K562 (cell line): Measurements from ENCODE around the gene RBM20. TPM values are rescaled to one million over a fixed set of nuclear protein-coding genes. Genes with fewer than 3 reads are reported as not detected.

Source experiments
- BRF1 ChIP-seq: IDR thresholded peaks from 3 replicates; pipeline ENCODE4 v1.6.1; 2011; ENCODE audit warnings: borderline replicate concordance, mild to moderate bottlenecking; ENCODE audit not compliant: insufficient read length; ENCODE audit errors: extremely low read depth
- GABPA ChIP-seq: fragments of 200-800 bp; sonication (Bioruptor generic); conservative IDR thresholded peaks from 2 replicates; pipeline ENCODE4 v1.6.1; 2016; ENCODE audit warnings: low read depth, missing genetic modification characterization, missing compliant biosample characterization
- GATAD2A ChIP-seq: fragments of 450-650 bp; IDR thresholded peaks from 2 replicates; pipeline ENCODE4 v1.6.1; 2017
- ILK ChIP-seq: fragments of 450-650 bp; IDR thresholded peaks from 2 replicates; pipeline ENCODE4 v1.6.1; 2016; ENCODE audit warnings: missing genetic modification characterization, low read depth, mild to moderate bottlenecking, missing compliant biosample characterization, moderate library complexity, borderline replicate concordance
- IRF1 ChIP-seq: sonication (generic); formaldehyde crosslinking; IDR thresholded peaks from 2 replicates; pipeline ENCODE4 v1.8.0; 2022; ENCODE audit warnings: missing genetic modification reagents, mild to moderate bottlenecking, borderline replicate concordance
- IRF2 ChIP-seq: sonication (generic); formaldehyde crosslinking; IDR thresholded peaks from 2 replicates; pipeline ENCODE4 v1.8.1; 2022; ENCODE audit warnings: mild to moderate bottlenecking, missing genetic modification reagents
- KDM5B ChIP-seq: fragments of 200-600 bp; sonication (generic); IDR thresholded peaks from 2 replicates; pipeline ENCODE4 v1.6.1; 2012; ENCODE audit warnings: low read depth, mild to moderate bottlenecking, moderate library complexity, low read length, control low read depth, inconsistent platforms; ENCODE audit not compliant: insufficient replicate concordance
- MCM3 ChIP-seq: fragments of 450-650 bp; IDR thresholded peaks from 2 replicates; pipeline ENCODE4 v1.6.1; 2016
- MNT ChIP-seq, 2 experiments: fragments of 450-650 bp; conservative IDR thresholded peaks; 2 replicates each; pipeline ENCODE4 v1.6.1; 2017; ENCODE audit warnings: mild to moderate bottlenecking in 2 of 2, moderate library complexity in 2 of 2
- MTF1 ChIP-seq: fragments of 250-450 bp; sonication (Bioruptor Pico); IDR thresholded peaks from 2 replicates; pipeline ENCODE4 v1.9.0; 2021; ENCODE audit warnings: moderate library complexity, mild to moderate bottlenecking, inconsistent platforms, borderline replicate concordance
- NFXL1 ChIP-seq: fragments of 450-650 bp; formaldehyde crosslinking; IDR thresholded peaks from 2 replicates; pipeline ENCODE4 v1.4.0; 2021; ENCODE audit warnings: mild to moderate bottlenecking
- PBX2 ChIP-seq, 2 experiments: IDR thresholded peaks in 1 of 2; conservative IDR thresholded peaks in 1 of 2; 2 replicates each; pipeline ENCODE4 v1.6.1; 2016; ENCODE audit warnings: low read depth in 2 of 2, mild to moderate bottlenecking in 1 of 2, missing compliant biosample characterization in 1 of 2, missing genetic modification characterization in 1 of 2, moderate library complexity in 1 of 2
- PCBP2 ChIP-seq: fragments of 200-400 bp; formaldehyde crosslinking; IDR thresholded peaks from 2 replicates; pipeline ENCODE4 v1.6.1; 2018; ENCODE audit warnings: low read length, low read depth, mild to moderate bottlenecking, moderate library complexity; ENCODE audit not compliant: poor library complexity, severe bottlenecking
- SMAD4 ChIP-seq: fragments of 250-450 bp; sonication (Bioruptor Pico); conservative IDR thresholded peaks from 2 replicates; pipeline ENCODE4 v1.8.0; 2021; ENCODE audit warnings: inconsistent platforms, mild to moderate bottlenecking, moderate library complexity
- ZNF41 ChIP-seq: fragments of 250-450 bp; sonication (Bioruptor Pico); conservative IDR thresholded peaks from 2 replicates; pipeline ENCODE4 v1.4.0; 2020; ENCODE audit warnings: mild to moderate bottlenecking
- ZNF445 ChIP-seq: fragments of 250-450 bp; sonication (Bioruptor Pico); IDR thresholded peaks from 2 replicates; pipeline ENCODE4 v1.4.0; 2020; ENCODE audit warnings: low read depth, mild to moderate bottlenecking, moderate library complexity
- ZNF512 ChIP-seq: IDR thresholded peaks from 2 replicates; pipeline ENCODE4 v1.6.1; 2016; ENCODE audit warnings: missing genetic modification characterization, missing compliant biosample characterization
- ZNF75A ChIP-seq: fragments of 450-650 bp; formaldehyde crosslinking; IDR thresholded peaks from 2 replicates; pipeline ENCODE4 v1.4.0; 2020; ENCODE audit warnings: mild to moderate bottlenecking
- polyA plus RNA-seq, 8 experiments: library from polyadenylated mRNA; depleted of rRNA in 4 of 8; stranded (reverse) in 5 of 8; unstranded in 3 of 8; fragments of >200 nt; fragmentation: Nextera tagmentation in 2 of 8; fragmentation: Illumina TruSeq in 1 of 8; extraction: Ambion mirVana in 2 of 8; extraction: Trizol in 1 of 8; gene quantifications; 2 replicates each; pipeline versions ENCODE4 v1.2.1 to v1.2.3, GENCODE V29; 2011 to 2014; ENCODE audit warnings: inconsistent platforms in 1 of 8, missing spikeins in 1 of 8
- total RNA-seq, 7 experiments: library from RNA; depleted of rRNA in 6 of 7; stranded (reverse); fragments of >200 nt in 6 of 7; fragmentation: Illumina TruSeq in 2 of 7; extraction: Trizol in 2 of 7; gene quantifications; 2 replicates each; pipeline versions ENCODE4 v1.2.1 to v1.2.3, GENCODE V29; 2011 to 2021; ENCODE audit warnings: low replicate concordance in 1 of 7

Gene RBM20
- total and polyA plus RNA-seq, 9 of the 15 experiments (the other 6 are each of a cell fraction or from before 2014, with no cell fraction given): 0.63 to 5.7 (median 3.2) TPM

- TF ChIP-seq GABPA (tag) (no peak), SMAD4 (0 out of 2 replicates have a peak, but pooled peaks have one; percentile 16), MCM3 (no peak), PBX2 (CRISPR knock-in tag; IDR thresholded peaks at IDR 0.05; ENCODE audit: low read depth) (no peak), PBX2 (tag; conservative IDR thresholded peaks at IDR 0.05; ENCODE audit: low read depth) (no peak), ZNF75A (CRISPR knock-in tag) (no peak), ZNF41 (CRISPR knock-in tag) (no peak), NFXL1 (no peak), MTF1 (CRISPR knock-in tag) (no peak), IRF1 (CRISPR knock-in tag) (no peak), MNT (conservative IDR thresholded peaks at IDR 0.05) (0 out of 4 replicates have a peak, but pooled peaks of 1 of the 2 experiments have one; percentile 25), IRF2 (CRISPR knock-in tag) (no peak), ZNF512 (tag) (no peak), BRF1 (no peak), KDM5B (no peak), ILK (no peak), PCBP2 (no peak), GATAD2A (no peak), ZNF445 (no peak)
Observed at GRCh38 chr10:110651044-110651958, 7.2 kb downstream of the RBM20 start (continued).
